Measurements from ENCODE around the gene CYSRT1. TPM values are rescaled to one million over a fixed set of nuclear protein-coding genes. Genes with fewer than 3 reads are reported as not detected.

The CYSRT1 gene, protein sequence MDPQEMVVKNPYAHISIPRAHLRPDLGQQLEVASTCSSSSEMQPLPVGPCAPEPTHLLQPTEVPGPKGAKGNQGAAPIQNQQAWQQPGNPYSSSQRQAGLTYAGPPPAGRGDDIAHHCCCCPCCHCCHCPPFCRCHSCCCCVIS
- polyA plus RNA-seq (2014; cell fraction: cytosol; rRNA removed): 1.6 and 2.3 TPM in 2 replicates
- 0.30 and 1.2 TPM in 2 replicates for polyA plus RNA-seq (2014; cell fraction: nucleus; rRNA removed)

DNA sequence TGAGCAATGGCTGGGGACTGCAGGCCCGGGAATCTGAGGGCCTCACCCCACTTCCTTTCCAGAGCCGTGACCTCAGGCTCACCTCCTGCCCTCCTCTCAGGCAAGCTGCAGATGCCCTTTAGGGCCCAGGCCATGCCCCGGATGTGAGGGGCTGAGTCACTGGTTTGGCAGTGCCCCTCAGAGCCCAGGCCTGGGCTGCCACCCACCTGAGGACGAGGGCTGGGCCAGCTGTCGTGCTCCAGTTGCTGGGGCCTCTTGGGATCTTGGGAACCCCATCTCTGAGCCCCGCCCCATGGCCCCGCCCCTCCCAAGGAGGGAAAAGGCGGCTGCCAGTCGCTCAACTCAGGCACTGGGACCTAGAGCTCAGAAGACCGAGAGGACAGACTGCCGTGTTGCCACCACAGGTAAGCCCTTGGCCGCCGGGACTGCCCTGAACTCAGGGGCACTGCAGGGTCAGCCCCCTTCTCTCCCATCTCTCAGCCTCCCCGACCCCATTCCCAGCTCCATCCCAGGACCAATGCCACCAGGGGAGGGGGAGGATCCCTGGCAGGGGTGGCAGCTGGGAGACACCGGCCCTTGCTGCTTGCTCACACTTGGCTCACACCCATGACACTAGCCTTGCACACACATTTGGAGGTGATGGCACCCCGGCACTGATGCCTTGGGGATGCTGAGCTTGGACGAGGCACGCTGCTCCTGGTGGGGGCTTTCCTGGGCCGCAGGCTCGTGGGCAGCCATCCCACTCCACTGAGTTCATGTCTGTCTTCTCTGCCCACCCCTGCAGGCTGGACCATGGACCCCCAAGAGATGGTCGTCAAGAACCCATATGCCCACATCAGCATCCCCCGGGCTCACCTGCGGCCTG is at the start of gene CYSRT1:
Gene CYSRT1, plus strand, starts transcription at position 345 of the 865 bp plus-strand sequence. Its CDS starts 448 bp downstream, at position 793.
- DNase-seq (ENCODE audit: low spot score): no peak

DNA sequence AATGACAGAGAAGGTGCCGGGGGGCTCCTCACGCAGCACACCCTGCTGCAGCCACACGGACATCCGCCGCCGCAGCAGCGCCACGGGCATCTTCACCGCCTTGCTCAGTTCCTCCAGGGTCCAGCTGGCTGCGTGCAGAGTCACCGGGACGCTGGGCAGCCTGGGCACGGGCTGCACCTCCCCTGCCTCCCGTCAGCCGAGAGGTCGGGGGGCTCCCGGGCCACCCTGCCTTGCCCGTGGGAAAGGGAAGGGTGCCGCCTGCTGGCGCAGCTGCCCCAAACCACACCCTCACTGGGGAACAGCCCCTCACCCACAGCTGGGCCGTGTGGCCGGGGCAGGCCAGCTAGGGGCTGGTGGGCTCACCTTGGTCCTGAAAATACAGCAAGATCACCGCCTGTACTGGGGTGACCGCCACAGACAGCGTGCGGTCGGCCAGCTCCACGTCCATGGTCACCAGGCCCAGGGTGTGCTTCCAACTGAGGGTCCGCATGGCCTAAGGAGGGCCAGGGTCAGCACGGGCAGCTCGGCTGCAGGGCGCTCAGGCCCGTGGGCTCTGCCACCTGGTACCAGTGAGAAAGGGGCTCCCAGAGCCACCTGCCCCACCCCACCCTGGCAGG is 49.5 kb upstream of the CYSRT1 start:
- DNase-seq (ENCODE audit: low spot score): no peak

DNA sequence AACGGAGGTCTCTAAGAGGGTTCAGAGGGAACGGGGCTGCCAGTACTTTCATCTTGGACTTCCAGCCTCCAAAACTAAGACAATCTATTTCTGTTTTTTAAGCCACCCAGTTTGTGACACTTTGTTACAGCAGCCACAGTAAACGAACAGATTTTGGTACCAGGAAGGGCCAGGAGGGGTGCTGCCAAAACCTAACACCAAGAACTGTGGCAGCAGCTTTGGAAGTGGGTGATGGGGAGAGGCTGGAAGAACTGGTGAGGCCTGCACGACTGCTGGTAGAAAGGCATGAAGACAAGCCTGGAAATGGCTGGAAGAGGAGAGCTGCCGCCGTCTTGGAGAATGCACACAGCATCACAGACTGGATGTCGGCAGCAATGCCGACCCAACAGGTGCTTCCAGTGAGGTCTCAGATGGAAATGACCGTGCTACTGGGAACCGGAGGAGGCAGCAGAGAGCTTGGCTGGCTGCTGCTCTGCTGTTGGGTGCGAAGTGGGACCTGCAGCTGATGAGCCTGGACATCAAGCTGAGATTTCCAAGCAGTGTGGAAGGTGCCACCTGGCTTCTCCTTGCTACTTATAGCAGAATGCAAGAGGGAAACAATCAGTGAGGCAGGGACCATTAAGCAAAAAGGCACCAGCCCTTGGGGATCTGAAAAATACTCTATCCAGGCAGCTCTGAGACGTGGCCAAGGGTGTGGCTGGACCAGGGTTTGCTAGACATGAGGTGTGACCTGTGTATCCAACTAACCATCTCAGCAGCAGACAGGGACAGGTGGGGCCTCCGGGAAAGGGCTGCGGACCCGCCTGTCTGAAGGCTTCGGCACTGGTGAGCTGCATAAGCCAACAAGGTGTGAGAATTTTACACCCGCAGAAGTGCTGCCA is 48.4 kb upstream of the CYSRT1 start:
- peak; percentile 55 for DNase-seq (ENCODE audit: low spot score)

GRCh38 chr9:137178201-137178938 is 46.6 kb upstream of the CYSRT1 start:
- DNase-seq (ENCODE audit: low spot score): no peak

DNA sequence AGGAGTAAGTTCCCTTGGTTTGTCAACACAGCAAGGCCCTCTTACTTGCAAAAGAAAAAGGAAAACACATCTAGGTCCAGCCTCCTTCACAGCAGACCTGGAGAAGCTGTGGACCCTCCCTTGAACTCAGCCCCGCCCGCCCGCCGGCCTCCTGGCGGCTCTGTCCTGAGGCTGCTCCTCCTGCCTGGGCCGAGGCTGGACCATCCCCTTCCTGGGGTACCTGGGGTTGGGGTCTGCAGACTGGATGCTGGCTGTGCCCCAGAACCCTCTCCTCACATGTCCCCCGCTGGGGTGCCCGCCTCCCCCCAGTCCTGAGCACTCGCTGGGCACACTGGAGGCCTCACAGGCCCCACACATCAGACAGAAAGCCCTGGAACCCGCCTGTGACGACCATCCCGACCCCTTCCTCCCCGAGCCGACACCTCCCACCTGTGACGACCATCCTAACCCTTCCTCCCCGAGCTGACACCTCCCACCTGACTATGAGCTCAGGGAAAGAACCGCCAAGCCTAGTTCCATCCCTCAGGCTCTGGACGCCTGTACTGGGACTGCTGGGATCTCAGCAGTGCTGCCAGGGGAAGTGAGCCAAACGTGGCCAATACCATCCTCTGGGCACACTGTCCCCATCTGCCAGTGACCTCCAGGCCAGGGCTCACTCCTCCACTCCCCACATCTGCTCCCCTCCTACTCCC is 45.9 kb upstream of the CYSRT1 start:
- no peak for DNase-seq (ENCODE audit: low spot score)

- DNase-seq (ENCODE audit: low spot score): no peak
These were observed 45.2 kb upstream of the CYSRT1 start for GRCh38 chr9:137179761-137180160.

- DNase-seq (ENCODE audit: low spot score): no peak
These were observed 44.5 kb upstream of the CYSRT1 start for GRCh38 chr9:137180491-137180890.

GRCh38 chr9:137181680-137182079 is 43.3 kb upstream of the CYSRT1 start:
- no peak for DNase-seq (ENCODE audit: low spot score)

DNA sequence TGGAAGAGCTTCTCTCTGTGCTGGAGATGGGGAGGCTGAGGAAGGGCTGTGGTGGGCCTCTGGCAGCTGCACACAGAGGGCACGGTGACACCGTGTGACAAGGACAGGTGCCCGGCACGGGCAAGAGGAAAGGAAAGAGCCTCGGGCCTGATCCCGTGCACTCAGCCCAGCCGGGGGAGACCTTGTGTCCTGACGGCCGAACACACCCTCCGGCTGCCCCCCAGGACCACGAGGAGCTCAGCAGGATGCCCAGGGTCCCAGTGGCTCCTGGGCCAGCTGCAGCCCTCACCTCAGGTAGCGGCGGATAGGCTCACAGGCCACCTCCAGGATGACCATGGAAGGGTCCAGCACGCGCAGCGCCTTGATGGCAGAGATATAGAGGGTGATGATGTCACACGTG is 42.1 kb upstream of the CYSRT1 start:
- no peak for DNase-seq (ENCODE audit: low spot score)

DNA sequence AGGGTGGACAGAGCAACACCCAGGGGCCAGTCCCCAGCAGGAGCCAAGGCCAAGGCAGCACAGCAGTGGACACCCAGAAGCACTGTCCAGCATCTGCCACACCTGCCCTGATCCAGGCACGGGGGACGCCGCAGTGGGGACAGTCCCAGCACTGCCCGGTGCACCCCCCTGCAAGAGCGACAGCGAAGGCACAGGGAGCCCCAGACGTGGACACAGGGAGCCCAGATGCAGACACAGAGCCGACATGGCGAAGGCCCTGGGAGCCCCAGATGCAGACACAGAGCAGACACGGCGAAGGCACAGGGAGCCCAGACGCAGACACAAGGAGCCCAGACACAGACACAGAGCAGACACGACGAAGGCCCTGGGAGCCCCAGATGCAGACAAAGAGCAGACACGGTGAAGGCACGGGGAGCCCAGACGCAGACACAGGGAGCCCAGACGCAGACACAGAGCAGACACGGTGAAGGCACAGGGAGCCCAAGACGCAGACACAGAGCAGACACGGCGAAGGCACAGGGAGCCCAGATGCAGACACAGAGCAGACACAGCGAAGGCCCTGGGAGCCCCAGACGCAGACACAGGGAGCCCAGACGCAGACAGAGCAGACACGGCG is 40.9 kb upstream of the CYSRT1 start:
- peak; percentile 95 for DNase-seq (ENCODE audit: low spot score)

DNA sequence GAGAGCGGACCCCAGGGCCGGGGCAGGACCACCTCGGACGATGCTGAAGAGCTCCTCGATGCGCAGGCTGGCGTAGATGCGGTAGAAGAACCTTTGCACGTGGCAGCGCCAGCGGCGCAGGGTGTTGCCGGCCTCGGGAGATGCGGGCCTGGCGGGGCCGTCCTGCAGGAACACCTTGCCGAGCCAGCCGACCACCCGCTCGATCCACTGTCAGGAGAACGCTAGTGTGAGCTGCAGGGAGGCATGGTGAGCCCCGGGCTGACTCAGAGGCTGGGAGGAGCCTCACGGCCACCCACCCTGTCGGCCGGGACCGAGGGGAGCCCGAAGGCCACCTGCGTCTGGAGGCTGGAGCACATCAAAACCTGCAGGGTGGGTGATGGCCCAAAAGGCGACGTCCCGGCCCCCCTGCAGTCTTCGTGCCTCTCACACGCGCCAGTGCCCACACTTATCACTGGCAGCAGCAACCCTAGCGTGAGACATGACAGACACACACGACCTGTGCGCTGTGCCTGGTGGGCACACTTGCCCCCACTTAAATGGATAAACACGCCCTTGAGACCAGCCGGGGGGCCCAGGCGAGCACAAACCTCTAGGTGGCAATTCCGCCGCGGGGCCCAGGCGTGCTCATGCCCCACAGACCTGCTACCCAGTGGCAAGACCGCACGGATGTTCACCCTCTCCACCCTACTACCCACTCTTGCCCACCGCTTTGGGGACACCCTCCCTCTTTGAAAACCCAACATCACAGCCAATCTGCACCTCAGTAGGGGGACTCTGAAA is 39.9 kb upstream of the CYSRT1 start:
- DNase-seq (ENCODE audit: low spot score): no peak

GRCh38 chr9:137185921-137186320 is 39.1 kb upstream of the CYSRT1 start:
- no peak for DNase-seq (ENCODE audit: low spot score)

- no peak for DNase-seq (ENCODE audit: low spot score)
These were observed 38.6 kb upstream of the CYSRT1 start for GRCh38 chr9:137186385-137186784.

- DNase-seq (ENCODE audit: low spot score): no peak
These were observed 37.6 kb upstream of the CYSRT1 start for GRCh38 chr9:137187386-137187785.

GRCh38 chr9:137188086-137188489 is 36.9 kb upstream of the CYSRT1 start:
- no peak for DNase-seq (ENCODE audit: low spot score)

DNA sequence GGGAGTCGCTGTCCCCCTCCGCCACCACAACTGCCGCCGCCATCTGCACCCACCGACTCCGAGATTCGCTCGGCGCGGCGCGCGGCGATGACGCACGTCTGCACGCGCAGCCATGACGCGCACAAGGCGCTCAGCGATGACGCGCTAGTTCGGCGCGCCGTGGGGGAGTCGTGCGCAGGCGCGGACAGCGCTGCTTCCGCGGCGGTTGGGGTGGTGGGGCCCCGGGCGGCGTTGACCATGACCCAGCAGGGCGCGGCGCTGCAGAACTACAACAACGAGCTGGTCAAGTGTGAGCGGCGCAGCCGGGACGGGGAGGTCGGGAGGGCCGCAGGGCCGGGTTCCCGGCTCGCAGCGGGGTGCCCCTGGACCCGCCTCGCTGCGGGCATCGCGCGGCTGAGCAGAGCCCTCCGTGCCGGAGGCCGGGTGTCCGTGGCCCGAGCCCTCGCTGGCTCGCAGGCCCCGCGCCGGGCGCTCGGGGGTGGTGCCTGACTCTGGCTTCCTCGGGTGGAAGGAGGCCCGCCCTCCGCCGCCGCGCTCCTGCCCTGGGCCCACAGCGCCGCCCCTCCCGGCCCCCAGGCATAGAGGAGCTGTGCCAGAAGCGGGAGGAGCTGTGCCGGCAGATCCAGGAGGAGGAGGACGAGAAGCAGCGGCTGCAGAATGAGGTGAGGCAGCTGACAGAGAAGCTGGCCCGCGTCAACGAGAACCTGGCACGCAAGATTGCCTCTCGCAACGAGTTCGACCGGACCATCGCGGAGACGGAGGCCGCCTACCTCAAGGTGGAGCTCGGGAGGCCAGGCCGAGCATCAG is 36.3 kb upstream of the CYSRT1 start, which contains the start of the genes ANAPC2 and SSNA1:
Gene ANAPC2, minus strand, starts transcription at position 71 of the 807 bp plus-strand sequence. Its CDS starts 28 bp downstream, at position 43.
Gene SSNA1, plus strand, starts transcription at position 187 of the 807 bp plus-strand sequence. Its CDS starts 51 bp downstream, at position 238.
- DNase-seq (ENCODE audit: low spot score): peak; percentile 90
